ENCODE data around the gene GREB1L. TPM values are rescaled to one million over a fixed set of nuclear protein-coding genes. Genes with fewer than 3 reads are reported as not detected.

The GREB1L gene
- total RNA-seq, 1 donor from 2014 or later: 0.79 TPM

DNA sequence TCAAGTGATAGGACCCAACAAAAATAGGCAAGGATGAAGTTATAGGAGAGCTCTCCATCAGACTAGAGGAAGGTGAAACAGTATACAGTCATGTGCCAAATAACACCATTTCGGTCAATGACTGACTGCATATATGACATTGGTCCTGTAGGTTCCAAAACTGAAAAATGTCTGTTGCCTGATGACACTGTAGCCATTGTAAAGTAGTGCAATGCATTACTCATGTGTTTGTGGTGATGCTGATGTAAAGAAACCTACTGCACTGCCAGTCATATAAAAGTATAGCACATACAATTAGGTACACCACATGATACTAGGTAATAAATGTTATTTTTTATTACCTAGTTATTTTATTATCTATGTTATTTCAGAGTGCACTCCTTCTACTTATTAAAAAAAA is 147.9 kb downstream of the GREB1L start:
- H3K27me3 ChIP-seq (ENCODE audit: control insufficient read depth, insufficient read depth, low read length): no peaks in the 10 kb centered on the region
- no peak overlapping the region for H3K4me3 ChIP-seq (ENCODE audit: low read depth, low read length)
- TF ChIP-seq, protein P1, sequence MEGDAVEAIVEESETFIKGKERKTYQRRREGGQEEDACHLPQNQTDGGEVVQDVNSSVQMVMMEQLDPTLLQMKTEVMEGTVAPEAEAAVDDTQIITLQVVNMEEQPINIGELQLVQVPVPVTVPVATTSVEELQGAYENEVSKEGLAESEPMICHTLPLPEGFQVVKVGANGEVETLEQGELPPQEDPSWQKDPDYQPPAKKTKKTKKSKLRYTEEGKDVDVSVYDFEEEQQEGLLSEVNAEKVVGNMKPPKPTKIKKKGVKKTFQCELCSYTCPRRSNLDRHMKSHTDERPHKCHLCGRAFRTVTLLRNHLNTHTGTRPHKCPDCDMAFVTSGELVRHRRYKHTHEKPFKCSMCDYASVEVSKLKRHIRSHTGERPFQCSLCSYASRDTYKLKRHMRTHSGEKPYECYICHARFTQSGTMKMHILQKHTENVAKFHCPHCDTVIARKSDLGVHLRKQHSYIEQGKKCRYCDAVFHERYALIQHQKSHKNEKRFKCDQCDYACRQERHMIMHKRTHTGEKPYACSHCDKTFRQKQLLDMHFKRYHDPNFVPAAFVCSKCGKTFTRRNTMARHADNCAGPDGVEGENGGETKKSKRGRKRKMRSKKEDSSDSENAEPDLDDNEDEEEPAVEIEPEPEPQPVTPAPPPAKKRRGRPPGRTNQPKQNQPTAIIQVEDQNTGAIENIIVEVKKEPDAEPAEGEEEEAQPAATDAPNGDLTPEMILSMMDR (IDR thresholded peaks at IDR 0.05; ENCODE audit: insufficient read depth, low read length, severe bottlenecking): no peak
- FAIRE-seq (no peak), DNase-seq (ENCODE audit: low read depth) (peak; percentile 75)
- no peaks in the 10 kb centered on the region for H3K36me3 ChIP-seq (ENCODE audit: control insufficient read depth, insufficient read depth, low read length)

DNA sequence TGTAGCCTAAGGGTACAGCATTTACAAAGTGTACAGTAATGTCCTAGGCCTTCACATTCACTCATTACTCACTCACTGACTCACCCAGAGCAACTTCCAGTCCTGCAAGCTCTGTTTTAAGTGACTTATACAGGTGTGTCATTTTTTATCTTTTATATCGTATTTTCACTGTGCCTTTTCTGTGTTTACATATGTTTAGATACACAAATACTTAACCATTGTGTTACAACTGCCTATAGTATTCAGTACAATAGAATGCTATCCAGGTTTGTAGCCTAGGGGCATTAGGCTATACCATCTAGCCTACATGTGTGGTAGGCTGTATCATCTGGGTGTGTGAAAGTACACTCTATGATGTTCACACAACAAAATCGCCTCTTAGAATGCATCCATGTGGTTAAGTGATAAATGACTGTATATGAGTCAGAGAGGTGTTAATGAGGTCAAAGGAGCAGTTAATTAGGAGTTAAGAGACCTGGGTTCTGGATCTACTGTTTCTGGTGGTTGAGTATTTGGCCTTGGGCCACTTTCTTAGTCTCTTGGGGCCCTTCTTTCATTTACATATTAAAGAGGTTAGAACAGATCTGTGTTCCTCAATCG is 149.1 kb downstream of the GREB1L start:
- no peaks in the 10 kb centered on the region for H3K36me3 ChIP-seq (ENCODE audit: control insufficient read depth, insufficient read depth, low read length)
- no peak overlapping the region for H3K4me3 ChIP-seq (ENCODE audit: low read depth, low read length)
- FAIRE-seq: no peak
- DNase-seq (ENCODE audit: low read depth): peak; percentile 99
- H3K27me3 ChIP-seq (ENCODE audit: control insufficient read depth, insufficient read depth, low read length): no peaks in the 10 kb centered on the region
- TF ChIP-seq, protein P1 (IDR thresholded peaks at IDR 0.05; ENCODE audit: insufficient read depth, low read length, severe bottlenecking): no peak

DNA sequence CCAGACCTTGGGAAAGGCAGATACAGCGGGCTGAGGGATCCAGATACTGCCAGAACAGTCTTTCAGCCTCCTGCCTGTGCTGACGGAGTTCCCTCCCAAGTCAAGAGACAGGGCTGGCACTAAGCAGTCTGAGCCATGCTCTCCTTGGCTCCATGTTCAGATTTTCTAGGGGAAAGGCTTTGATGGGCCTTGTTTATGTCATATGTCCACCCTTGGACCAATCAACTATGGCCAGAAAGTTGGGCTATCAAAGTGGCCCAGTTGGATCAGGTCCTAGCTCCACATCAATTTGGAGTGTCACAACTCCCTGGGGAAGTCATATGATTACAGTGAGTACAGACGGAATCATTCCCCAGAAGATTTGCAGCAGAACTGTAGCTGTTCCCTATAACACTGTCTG is 152.0 kb downstream of the GREB1L start:
- TF ChIP-seq, protein P1 (IDR thresholded peaks at IDR 0.05; ENCODE audit: insufficient read depth, low read length, severe bottlenecking): no peak

DNA sequence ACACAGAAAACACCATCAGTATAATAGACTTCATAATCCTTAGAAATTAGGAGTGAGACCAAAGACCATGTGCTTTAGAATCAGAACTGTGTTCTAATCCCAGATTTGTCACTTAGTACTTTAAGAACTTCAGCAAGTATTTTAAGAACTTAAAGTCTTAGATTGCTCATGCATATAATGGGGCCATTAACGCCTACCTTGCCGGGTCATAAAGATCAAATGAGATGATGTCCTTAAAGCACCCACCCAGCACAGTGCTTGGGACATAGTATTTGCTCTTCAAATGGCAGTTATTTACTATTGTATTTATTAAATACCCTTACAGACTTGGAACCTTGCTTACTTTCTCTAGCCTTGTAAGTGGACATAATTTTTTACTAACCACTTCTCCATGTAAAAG is 156.1 kb downstream of the GREB1L start:
- H3K27me3 ChIP-seq (ENCODE audit: control insufficient read depth, insufficient read depth, low read length): no peaks in the 10 kb centered on the region
- DNase-seq (ENCODE audit: low read depth) (no peak), FAIRE-seq (no peak)
- TF ChIP-seq, protein P1 (IDR thresholded peaks at IDR 0.05; ENCODE audit: insufficient read depth, low read length, severe bottlenecking): no peak
- H3K36me3 ChIP-seq (ENCODE audit: control insufficient read depth, insufficient read depth, low read length): no peaks in the 10 kb centered on the region
- H3K4me3 ChIP-seq (ENCODE audit: low read depth, low read length): no peak overlapping the region

More for the DNA sequence above, 152.0 kb downstream of the GREB1L start:
- Histone ChIP-seq H3K27me3 (ENCODE audit: control insufficient read depth, insufficient read depth, low read length) (no peaks in the 10 kb centered on the region), H3K4me3 (ENCODE audit: low read depth, low read length) (no peak overlapping the region), H3K36me3 (ENCODE audit: control insufficient read depth, insufficient read depth, low read length) (no peaks in the 10 kb centered on the region)
- no peak for FAIRE-seq
- DNase-seq (ENCODE audit: low read depth): no peak

DNA sequence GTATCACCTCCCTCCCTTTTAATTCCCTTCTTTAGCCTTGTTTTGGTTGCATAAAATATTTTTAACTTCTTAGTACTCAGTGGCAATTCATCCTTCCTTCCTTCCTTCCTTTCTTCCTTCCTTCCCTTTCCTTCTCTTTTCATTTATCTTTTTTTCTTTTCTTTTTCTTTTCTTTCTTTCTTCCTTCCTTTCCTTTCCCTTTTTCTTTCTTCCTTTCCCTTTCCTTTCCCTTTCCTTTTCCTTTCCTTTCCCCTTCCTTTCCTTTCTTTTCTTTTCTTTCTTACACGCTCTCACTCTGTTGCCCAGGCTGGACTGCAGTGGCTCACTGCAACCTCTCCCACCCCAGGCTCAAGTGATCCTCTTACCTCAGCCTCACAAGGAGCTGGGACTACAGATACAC is 160.2 kb downstream of the GREB1L start:
- FAIRE-seq: no peak
- TF ChIP-seq, protein P1 (IDR thresholded peaks at IDR 0.05; ENCODE audit: insufficient read depth, low read length, severe bottlenecking): no peak
- Histone ChIP-seq H3K27me3 (ENCODE audit: control insufficient read depth, insufficient read depth, low read length) (no peaks in the 10 kb centered on the region), H3K4me3 (ENCODE audit: low read depth, low read length) (no peak overlapping the region), H3K36me3 (ENCODE audit: control insufficient read depth, insufficient read depth, low read length) (no peaks in the 10 kb centered on the region)
- DNase-seq (ENCODE audit: low read depth): no peak

DNA sequence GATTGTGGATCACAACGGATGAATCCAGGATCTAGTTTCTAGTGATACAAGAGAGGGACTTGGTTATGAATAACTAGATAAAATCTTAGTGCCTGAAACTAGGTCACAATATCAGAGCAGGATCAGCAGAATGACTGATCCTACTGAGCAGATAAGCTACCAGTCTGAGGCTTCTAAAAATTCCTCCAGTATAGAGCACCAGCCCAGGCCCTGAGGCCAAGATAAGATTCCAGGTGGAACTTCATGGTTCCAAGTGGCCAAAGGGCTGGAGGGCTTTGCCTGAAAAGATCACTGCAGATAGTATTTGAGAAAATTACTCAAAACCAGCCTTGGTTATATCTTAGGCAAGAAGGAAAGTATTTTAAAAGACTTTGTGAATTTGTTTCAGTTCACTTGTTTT is 162.4 kb downstream of the GREB1L start:
- FAIRE-seq (no peak), DNase-seq (ENCODE audit: low read depth) (no peak)
- no peaks in the 10 kb centered on the region for H3K27me3 ChIP-seq (ENCODE audit: control insufficient read depth, insufficient read depth, low read length)
- H3K4me3 ChIP-seq (ENCODE audit: low read depth, low read length): no peak overlapping the region
- H3K36me3 ChIP-seq (ENCODE audit: control insufficient read depth, insufficient read depth, low read length): no peaks in the 10 kb centered on the region
- TF ChIP-seq, protein P1 (IDR thresholded peaks at IDR 0.05; ENCODE audit: insufficient read depth, low read length, severe bottlenecking): no peak

Measured in bronchial epithelial cell (primary cell).